GM18951 (cell line): ENCODE measurements around the gene TPRN.

Source experiments
- POLR2A ChIP-seq: IDR thresholded peaks from 4 replicates; pipeline ENCODE4 v1.6.1; 2011; ENCODE audit warnings: mild to moderate bottlenecking; ENCODE audit not compliant: insufficient read length, insufficient read depth; ENCODE audit errors: extremely low read depth
- in situ Hi-C: fragments of 300-500 bp; cut with MboI; formaldehyde crosslinking; loops from one replicate; pipeline ENCODE4 v1.12.0; 2022; ENCODE audit warnings: low sequenced_read_pairs, mixed read lengths, inconsistent platforms; ENCODE audit not compliant: unreplicated experiment

Gene TPRN

DNA sequence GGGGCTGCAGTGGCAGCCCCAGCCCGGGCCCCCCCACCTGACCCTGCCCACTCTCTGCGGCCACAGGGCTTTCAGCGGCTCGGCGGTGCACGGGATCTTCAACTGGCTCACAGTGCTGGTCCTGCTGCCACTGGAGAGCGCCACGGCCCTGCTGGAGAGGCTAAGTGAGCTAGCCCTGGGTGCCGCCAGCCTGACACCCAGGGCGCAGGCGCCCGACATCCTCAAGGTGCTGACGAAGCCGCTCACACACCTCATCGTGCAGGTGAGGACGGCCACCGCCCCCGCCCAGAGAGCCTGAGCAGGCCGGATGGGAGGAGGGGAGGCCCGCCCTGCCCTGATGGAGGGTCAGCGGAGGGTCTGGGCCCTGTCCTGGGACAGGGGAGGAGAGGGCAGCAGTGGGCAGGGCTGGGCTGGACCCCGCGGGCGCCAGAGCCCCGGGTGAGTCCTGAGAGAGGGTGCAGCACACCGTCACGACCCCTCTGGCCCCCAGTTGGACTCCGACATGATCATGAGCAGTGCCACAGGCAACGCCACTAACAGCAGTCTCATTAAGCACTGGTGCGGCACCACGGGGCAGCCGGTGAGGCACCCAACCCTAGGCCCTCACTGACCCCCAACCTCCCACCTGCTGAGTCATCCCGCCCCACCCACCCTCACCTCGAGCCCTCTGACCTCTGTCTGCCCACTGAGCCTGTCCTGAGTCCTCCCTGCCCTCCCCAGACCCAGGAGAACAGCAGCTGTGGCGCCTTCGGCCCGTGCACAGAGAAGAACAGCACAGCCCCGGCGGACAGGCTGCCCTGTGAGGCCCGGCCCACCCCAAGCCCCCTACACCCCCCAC lies 32.8 kb upstream of the TPRN start:
- TF ChIP-seq POLR2A = no peak
- in situ Hi-C loops = no loop called here

DNA sequence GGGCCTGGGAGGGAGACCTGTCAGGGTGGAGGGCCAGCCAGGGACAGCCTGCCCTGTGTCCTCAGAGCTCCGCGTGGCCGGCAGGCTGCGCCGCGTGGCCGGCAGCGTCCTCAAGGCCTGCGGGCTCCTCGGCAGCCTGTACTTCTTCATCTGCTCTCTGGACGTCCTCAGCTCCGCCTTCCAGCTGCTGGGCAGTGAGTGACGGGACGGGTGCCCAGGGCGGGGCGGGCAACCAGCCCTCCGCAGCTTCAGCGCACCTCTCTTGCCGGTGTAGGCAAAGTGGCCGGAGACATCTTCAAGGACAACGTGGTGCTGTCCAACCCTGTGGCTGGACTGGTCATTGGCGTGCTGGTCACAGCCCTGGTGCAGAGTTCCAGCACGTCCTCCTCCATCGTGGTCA lies 32.0 kb upstream of the TPRN start:
- no peak for TF ChIP-seq POLR2A
- in situ Hi-C loops = no loop called here

DNA sequence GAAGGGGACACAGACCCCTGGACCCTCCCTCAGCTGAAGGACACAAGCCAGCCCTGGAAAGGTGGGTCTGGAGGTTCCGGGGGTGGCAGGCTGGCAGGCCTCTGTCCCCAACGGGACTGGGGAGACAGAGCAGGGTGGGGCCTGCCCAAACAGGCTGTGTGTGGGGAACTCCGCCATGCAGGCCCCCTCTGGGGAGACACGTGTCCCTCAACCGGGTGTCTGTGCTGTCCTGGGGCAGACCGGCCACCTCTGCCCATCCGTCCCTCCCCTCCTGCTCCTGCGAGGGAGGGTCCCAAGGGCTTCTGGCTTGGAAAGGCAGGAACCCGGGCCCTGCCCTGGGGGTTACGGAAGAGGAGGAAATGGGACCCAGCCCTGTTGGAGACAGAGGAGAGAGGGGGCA lies 31.6 kb upstream of the TPRN start:
- in situ Hi-C loops = no loop called here
- no peak for TF ChIP-seq POLR2A

DNA sequence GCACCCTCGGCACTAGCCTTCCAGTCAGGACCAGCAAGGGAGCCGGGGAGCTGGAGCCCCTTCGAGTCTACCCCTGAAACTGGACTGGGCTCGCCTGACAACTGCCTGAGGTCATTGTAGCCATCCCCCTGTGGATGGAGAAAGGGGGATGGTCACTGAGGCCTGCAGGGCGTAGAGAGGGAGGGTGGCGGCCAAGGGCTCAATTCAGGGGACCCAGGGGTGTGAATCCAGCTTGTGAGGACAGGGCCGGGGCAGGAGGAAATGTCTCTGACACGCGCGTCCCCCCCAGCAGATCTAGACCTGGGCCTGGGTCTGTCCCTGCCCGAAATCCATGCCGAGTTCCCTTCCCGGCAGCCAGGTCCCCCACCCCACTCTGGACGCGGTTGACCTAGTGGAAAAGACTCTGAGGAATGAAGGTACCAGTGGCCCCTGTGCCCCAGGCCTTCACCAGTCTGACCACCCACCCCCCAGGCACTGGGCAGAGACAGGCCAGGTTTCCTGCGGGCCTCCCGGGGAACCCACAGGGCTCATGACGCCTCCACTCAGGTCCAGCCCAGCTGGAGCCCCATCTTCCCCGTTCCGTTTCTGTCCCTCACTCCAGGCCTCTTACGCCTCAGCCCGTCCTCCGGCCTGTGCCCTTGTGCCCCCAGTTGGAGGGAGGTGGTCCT lies 31.0 kb upstream of the TPRN start:
- in situ Hi-C loops = no loop called here
- no peak for TF ChIP-seq POLR2A

- TF ChIP-seq POLR2A = no peak
- in situ Hi-C loops = no loop called here
These were observed 30.3 kb upstream of the TPRN start, which contains the start of gene SLC34A3 for GRCh38 chr9:137230705-137231371. SLC34A3 (plus strand) TSS chr9:137230901; CDS start chr9:137231703, 802 bp downstream.

DNA sequence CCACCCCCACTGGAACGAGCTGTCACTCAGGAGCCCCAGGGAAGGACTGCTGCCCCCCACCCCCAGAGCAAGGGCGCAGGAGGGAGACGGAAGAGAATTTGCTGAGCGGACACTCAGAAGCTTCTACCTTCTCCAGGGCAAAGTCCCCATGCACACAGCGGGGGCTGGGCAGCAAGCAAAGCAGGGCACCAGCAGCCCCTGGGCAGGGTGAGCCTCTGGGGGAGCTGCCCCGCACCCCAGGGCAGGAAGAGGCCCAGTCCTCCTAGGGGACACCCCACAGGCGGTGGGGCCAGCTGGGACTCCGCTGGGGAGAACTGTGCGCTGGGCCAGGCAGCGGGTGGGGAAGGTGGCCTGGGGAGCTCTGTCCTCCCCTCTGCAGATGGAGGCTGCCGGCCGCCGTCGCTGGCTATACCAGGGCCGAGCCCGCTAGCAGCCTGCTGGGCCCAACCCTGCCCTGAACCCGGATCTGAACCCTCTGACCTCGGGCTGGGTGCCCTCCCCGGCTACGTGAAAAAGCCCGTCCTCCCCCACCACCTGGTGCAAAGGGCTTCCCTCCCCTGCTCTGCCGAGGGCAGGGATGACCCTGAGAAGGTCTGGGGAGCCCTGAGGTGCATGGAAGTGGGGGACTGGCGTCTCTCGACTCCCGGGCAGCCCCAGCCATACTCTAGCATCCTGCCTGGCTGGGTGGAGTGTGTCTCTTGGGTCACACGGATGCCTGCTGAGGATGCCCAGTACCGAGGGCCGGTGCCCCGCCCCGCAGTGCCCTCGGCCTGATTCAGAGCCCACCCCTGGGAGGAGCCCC lies 29.6 kb upstream of the TPRN start:
- in situ Hi-C loops = loop anchor here (10.0 kb wide), 1 partner anchor 105 kb away; no protein-coding TSS in a partner anchor
- TF ChIP-seq POLR2A = no peak

GRCh38 chr9:137228968-137229896 lies 28.7 kb upstream of the TPRN start:
- in situ Hi-C loops = loop anchor here (10.0 kb wide), 1 partner anchor 104 kb away; no protein-coding TSS in a partner anchor
- TF ChIP-seq POLR2A = no peak

DNA sequence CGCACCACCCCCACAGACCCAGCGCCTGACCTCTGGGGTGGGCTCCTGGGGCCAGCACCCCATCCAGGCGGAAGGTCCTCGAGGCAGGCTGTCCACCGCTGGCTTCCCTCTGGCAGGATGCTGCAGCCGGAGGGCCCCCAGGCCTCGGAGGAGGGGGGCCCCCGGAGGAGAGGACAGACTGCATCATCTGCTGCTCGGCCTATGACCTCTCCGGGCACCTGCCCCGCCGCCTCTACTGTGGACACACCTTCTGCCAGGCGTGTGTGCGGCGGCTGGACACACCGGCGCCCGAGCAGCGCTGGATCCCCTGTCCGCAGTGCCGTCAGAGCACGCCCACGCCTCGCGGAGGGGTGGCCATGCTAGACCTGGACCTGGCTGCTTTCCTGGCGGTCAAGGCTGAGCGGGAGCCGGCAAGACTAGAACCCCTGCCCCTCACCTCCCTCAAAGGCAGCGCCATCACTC lies 28.0 kb upstream of the TPRN start:
- in situ Hi-C loops = loop anchor here (10.0 kb wide), 1 partner anchor 104 kb away; no protein-coding TSS in a partner anchor
- TF ChIP-seq POLR2A = no peak

- in situ Hi-C loops = loop anchor here (10.0 kb wide), 1 partner anchor 103 kb away; no protein-coding TSS in a partner anchor
- no peak for TF ChIP-seq POLR2A
These were observed 27.4 kb upstream of the TPRN start for GRCh38 chr9:137227853-137228505.

DNA sequence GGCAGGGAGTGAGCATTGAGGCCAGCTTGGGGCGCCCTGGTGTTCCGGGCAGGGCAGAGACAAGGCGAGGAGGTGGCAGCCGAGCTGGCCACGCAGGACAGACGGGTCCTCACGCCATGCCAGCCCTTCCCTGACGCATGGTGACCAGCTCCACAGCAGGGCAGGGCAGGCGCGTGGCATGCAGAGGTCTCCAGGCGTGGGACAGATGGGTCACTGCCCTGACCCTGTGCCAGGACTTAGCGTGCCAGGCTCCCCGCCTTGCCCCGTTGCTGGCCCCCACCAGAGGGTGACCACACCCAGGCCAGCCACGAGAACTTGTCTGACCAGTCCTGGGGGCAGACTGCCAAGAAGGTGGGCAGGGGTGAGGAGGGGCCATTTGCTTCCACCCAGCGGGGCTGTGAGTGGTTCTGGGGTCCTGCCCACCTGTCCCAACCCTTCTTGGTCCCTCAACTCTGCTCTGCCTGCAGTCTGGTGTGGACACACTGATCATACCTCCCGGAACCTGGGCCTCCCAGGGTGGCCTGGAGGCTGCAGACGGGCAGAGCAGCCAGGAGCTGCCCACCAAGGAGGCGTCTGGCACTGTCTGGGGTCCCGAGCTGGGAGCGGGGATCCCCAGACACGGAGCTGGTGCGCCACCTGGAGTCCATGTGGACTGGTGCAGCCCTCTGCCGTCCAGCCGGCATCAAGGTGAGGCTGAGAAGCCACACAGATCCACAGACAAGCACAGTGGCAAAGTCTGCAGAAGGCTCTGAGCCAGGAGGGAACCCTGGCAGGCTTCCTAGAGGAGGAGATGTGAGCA lies 26.7 kb upstream of the TPRN start, which contains the start of gene RNF224:
Gene RNF224, plus strand, starts transcription at position 449 of the 799 bp plus-strand sequence. CDS start 834 bp downstream, outside the sequence.
- TF ChIP-seq POLR2A = no peak
- in situ Hi-C loops = loop anchor here (10.0 kb wide), 1 partner anchor 102 kb away; no protein-coding TSS in a partner anchor
